GM18511 (cell line): ENCODE data around the gene MMP15.
"Not testable (repeated sequence)": the region's sequence is repeated elsewhere in the genome, so short reads cannot be mapped to it uniquely, and the experiment has no call there.

Experiments used
- ATAC-seq: cut with Tn5 transposase; IDR thresholded peaks from one replicate; pipeline ENCODE4 v1.9.1; 2021; ENCODE audit warnings: mild to moderate bottlenecking, moderate library complexity; ENCODE audit not compliant: unreplicated experiment

The MMP15 gene

DNA sequence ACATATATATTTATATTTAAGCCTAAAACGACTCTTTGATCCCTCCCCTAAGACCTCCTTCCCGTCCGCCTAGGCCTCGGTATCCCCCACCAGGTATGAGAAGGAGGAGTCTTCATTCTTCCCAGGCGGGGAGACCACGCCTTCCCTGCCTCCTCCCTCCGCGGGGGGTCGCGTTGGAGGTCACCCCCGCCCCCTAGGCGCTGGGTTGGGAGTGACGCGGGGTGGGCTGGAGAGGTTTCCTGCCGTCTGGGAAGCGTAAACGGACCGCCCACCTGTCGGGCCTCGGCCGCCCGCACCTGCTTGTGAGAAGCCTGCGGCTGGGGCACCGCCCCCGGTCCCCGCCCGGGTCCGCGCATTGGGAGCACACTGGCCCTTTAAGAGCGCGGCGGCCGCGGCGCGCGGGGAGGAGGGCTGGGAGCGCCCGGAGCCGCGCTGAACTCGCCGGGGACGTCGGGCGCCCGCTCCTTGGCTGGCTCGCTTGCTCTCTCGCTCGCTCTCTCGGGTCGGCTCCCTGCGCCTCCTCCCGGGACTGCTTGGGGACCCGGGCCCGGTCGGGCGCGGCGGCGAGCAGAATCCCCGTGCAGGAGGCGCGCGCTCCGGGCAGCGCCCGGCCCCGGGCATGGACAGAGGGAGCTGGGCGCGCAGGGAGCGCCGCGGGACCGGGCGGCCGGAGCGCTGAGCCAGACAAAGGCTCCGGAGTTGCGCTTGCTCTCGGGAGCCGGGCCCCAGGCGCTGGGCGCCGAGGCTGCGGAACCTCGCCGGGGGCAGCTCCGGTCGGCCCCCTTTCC lies at the start of gene MMP15:
MMP15 (plus strand) TSS at position 404 of the 788 bp plus-strand sequence. CDS start 597 bp downstream, outside the sequence.
- peak; percentile 63 for ATAC-seq

GRCh38 chr16:57976331-57976796 lies 49.2 kb upstream of the MMP15 start:
- no peak for ATAC-seq

DNA sequence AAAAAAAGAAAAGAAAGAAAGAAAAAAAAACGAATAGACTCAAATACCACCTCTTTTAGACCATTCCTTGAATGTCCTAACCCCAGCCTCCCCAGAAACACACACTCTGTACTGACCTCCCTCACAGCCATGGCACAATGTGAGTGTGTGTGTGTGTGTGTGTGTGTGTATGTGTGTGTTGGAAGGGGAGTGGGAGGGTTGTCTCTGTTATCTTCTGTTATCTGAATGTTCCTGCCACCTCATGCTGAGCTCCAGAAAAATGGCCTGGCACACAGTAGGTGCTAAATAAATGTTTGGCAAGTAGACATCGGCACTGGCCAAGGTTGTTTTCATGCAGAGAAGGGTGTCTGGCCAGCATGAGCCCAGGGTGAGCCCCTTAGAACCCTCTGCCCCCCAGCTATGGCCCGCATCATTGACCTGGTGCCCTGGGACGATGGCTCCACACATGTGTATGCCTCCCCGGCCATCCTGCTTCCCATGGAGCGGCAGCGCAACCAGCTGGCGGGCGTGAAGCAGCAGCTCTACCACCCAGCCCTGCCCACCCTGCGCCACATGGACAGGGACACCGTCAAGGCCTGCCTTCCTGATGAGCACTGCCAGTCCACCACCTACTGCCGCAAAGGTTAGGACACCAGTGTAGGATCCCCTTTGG lies 48.0 kb upstream of the MMP15 start:
- ATAC-seq = no peak

DNA sequence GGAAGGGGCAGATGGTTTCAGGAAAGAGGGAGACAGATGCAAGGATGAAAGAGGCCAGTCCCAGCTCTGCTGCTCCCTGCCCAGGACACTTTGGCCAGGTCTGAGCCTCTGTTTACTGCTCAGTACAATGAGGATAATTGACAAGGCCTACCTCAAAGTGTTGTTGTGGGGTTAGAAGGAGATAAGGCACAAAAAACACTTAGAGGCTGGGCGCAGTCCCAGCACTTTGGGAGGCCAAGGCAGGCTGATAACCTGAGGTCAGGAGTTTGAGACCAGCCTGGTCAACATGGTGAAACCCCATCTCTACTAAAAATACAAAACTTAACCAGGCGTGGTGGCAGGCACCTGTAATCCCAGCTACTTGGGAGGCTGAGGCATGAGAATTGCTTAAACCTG lies 47.5 kb upstream of the MMP15 start:
- not testable (repeated sequence) for ATAC-seq

GRCh38 chr16:57979006-57979585 lies 46.5 kb upstream of the MMP15 start:
- no peak for ATAC-seq

DNA sequence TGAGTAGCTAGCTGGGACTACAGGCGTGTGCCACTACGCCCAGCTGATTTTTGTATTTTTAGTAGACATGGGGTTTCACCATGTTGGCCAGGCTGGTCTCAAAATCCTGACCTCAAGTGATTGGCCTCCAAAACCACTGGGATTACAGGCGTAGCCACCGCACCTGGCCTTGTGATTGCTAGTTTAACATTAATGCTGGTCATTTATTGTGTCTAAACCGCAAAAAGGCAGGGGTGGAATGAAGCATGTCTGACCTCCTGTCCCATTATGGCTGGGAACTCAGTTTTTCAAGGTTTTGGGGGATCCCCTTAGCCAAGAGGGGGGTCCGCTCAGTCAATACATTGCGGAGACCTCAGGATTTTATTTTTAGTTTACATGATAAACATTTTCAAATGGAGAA lies 43.9 kb upstream of the MMP15 start:
- ATAC-seq = no peak

- no peak for ATAC-seq
Observed at GRCh38 chr16:57982385-57982784, 43.2 kb upstream of the MMP15 start.

DNA sequence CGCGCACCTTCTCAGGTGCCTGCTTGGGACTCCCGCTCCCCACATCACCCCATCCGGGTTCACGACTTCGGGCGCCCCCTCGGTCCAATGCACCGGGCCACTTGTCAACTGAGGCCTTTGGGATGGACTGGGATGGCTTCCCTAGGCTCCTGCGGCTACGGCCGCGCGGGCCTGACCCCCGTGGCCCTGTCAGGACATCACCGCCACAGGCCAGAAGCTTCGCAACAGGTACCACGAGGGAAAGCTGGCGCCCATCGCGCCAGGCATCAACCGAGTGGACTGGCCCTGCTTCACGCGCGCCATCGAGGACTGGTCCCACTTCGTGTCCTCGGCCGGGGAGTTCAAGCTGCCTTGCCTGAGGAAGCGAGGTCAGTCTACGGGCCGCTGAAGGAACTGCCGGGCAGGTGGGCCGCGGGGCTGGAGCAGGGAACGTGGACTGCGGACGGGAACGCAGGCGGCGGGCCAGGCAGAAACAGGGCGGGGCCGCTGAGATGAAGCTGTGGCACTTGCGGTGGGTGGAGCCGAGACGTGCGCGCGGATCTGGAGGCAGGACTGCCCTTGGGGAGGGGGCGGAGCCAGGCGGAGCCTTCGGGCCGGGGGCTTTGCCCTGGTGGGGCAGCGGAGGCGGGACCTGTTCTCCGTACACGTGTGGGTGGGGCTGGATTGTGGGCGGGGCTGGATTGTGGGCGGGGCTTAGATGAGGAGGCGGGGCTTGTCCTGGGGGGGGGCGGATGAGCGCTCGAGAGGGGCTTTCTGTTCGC lies 40.9 kb upstream of the MMP15 start:
- peak; percentile 69 for ATAC-seq

DNA sequence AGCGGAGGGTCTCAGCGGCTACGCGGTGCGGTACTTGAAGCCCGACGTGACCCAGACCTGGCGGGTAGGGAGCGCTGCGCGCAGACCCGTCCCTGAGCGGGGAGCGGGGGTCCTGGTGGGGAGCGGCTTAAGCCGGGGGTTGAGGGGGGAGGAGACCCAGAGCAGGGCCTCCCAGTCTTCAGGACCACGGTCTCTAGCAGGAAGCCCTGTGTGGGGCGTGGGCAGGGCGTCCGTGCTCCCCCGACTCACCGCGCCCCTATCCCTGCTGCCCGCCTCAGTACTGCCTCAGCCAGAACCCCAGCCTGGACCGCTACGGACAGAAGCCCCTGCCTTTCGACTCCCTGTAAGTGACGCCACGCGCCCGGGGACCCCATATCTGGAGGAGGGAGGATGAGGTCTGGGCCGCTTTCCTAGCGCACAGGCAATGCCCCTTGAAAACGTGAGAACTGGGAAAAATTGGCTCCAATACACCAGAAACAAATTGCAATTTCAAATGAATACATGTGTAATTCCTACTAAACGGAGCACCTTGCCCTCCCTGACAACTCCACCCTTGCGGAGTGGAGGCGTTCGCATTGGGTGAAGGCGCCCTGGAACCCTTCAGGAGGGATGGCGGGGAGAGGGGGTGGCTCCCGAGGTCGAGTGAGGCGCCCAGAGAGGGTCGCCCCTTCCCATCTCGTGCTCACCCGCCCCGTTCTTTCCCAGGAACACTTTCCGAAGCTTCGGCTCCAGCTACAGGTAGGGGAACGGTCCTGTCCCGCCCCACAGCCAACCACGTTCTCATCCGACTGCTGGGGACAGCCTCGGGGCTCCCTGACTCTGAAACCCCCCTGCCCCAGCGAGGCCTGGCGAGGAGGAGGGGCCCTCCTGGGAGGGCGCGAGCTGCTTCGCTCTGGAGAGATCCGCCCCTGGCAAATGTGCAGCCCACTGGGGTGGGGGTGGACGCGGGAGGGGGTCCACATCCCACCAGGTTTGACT lies 40.1 kb upstream of the MMP15 start:
- ATAC-seq = peak; percentile 20

DNA sequence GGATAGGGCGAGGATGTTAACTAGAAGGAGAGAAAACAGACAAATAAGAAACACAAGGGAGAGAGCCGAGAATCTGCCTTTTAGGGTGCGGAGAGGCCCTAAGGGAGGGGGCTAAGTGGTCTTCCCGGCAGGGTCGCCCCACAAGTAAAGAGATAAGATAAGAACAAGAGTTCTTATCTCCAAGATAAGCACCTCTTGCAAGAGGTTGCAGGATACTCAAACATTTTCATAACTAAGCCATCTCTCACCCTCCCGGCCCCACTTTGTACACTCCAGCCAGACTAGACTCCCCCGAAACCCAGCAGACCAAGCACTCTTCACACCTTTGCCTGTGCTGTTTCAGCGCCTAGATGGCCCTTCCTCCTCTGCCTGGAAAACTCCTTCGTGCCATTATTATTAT lies 39.4 kb upstream of the MMP15 start:
- no peak for ATAC-seq

- ATAC-seq = no peak
Observed at GRCh38 chr16:57987441-57988177, 37.9 kb upstream of the MMP15 start.

GRCh38 chr16:57988929-57989328 lies 36.6 kb upstream of the MMP15 start:
- ATAC-seq = no peak

GRCh38 chr16:57991551-57992059 lies 33.9 kb upstream of the MMP15 start:
- ATAC-seq = no peak

DNA sequence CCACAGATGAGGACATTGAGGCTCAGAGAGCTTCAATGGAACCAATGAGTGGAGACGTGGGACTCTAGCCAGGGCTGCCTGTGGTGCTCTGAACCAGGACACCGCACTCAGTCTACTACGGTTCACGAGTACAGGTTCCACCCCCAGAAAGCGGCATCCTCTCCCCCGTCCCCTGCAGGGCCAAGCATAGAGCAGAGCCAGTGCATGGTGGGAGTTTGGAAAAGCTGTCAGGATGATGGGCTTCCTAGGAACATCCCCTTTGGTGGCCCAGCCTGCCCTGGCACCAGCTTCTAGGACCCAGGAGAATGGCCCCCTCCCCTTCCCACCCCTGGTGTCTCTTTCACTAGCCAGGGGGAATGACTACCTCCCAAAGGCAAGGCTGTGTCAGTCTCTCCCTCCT lies 33.5 kb upstream of the MMP15 start:
- no peak for ATAC-seq

- ATAC-seq = no peak
Observed at GRCh38 chr16:57993438-57993837, 32.1 kb upstream of the MMP15 start.

- no peak for ATAC-seq
Observed at GRCh38 chr16:57993897-57994296, 31.7 kb upstream of the MMP15 start.

DNA sequence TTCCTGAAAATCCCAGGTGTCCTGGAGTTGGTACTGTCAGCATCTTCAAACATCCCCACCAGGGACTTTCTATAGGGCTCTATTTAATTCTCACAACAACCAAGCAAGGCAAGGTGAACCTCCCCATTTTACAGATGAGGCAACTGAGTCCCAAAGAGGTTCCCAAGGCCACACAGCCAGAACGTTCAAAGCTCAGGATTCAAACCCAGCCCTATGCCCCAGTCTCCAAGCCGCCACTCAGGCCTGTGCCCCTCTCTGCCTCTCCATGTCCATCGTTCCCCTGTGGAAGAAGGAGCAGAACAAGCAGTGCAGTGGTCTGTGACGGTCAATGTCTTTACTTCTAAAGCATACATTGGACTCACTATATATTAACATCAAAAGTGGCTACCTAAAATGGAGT lies 31.2 kb upstream of the MMP15 start:
- no peak for ATAC-seq

- ATAC-seq = peak; percentile 69
Observed at GRCh38 chr16:57994778-57995177, 30.8 kb upstream of the MMP15 start.

- no peak for ATAC-seq
Observed at GRCh38 chr16:57995721-57996405, 29.7 kb upstream of the MMP15 start.
